Lower lobe of right lung (tissue), 2 donors: ENCODE results near the gene PCDHGB4. TPM values are rescaled to one million over a fixed set of nuclear protein-coding genes. Genes with fewer than 3 reads are reported as not detected.
"Not testable (repeated sequence)": the region's sequence is repeated elsewhere in the genome, so short reads cannot be mapped to it uniquely, and the experiment has no call there.

Experiments
- ATAC-seq, 2 donors: fragments of 200-7000 bp; cut with Tn5 transposase; one replicate each; pipeline ENCODE4 v1.9.1; 2020 to 2022; ENCODE audit warnings: mild to moderate bottlenecking in 2 of 2, moderate library complexity in 2 of 2
- DNase-seq: peaks from one replicate; pipeline ENCODE4 v3.0.0-alpha.2; 2020
- H3K27ac ChIP-seq: fragments of 200-600 bp; one replicate; pipeline ENCODE4 v1.8.0; 2022
- H3K27me3 ChIP-seq: fragments of 200-600 bp; one replicate; pipeline ENCODE4 v1.8.0; 2022; ENCODE audit warnings: low read depth
- H3K36me3 ChIP-seq: fragments of 200-600 bp; one replicate; pipeline ENCODE4 v1.8.0; 2022; ENCODE audit warnings: mild to moderate bottlenecking
- H3K4me1 ChIP-seq: fragments of 200-600 bp; one replicate; pipeline ENCODE4 v1.8.0; 2022
- H3K4me3 ChIP-seq: fragments of 200-600 bp; one replicate; pipeline ENCODE4 v1.8.0; 2022; ENCODE audit warnings: mild to moderate bottlenecking
- H3K9me3 ChIP-seq: fragments of 200-600 bp; one replicate; pipeline ENCODE4 v1.8.0; 2022
- CTCF ChIP-seq: fragments of 200-600 bp; IDR thresholded peaks from one replicate; pipeline ENCODE4 v1.8.0; 2022; ENCODE audit warnings: antibody characterized with exemption, mild to moderate bottlenecking
- intact Hi-C: fragments of 100-400 bp; cut with DNase I; formaldehyde crosslinking; loops from one replicate; pipeline ENCODE4 v1.11.0; 2022
- total RNA-seq: library from RNA; stranded (reverse); fragmentation: NEBNext Ultra II Directional; extraction: Animal tissue kit (Norgen Biotek cat#: 25700); gene quantifications from one replicate; pipeline ENCODE4 v1.2.1, GENCODE V29; 2021
- donor health status: DM: no; HTN: yes; CAD: no; lungs with severe emphysema.

Gene PCDHGB4
- total RNA-seq, 1 donor from 2014 or later = 5.3 TPM

- peaks cover 79% of the 10 kb centered on the region for H3K9me3 ChIP-seq
These were observed 5.8 kb downstream of the PCDHGB4 start for GRCh38 chr5:141393267-141393666.

DNA sequence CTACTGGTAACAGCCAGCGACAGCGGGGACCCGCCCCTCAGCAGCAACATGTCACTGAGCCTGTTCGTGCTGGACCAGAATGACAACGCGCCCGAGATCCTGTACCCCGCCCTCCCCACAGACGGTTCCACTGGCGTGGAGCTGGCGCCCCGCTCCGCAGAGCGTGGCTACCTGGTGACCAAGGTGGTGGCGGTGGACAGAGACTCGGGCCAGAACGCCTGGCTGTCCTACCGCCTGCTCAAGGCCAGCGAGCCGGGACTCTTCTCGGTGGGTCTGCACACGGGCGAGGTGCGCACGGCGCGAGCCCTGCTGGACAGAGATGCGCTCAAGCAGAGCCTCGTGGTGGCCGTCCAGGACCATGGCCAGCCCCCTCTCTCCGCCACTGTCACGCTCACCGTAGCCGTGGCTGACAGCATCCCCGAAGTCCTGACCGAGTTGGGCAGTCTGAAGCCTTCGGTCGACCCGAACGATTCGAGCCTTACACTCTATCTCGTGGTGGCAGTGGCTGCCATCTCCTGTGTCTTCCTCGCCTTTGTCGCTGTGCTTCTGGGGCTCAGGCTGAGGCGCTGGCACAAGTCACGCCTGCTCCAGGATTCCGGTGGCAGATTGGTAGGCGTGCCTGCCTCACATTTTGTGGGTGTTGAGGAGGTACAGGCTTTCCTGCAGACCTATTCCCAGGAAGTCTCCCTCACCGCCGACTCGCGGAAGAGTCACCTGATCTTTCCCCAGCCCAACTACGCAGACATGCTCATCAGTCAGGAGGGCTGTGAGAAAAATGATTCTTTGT, 7.1 kb downstream of the PCDHGB4 start:
- intact Hi-C loops, H3K27ac ChIP-seq, H3K36me3 ChIP-seq, DNase-seq, ATAC-seq, H3K4me1 ChIP-seq, H3K4me3 ChIP-seq: not testable (repeated sequence)
- Histone ChIP-seq H3K9me3 (peaks cover 77% of the 10 kb centered on the region), H3K27me3 (peaks cover 53% of the 10 kb centered on the region)

More at GRCh38 chr5:141393267-141393666, 5.8 kb downstream of the PCDHGB4 start:
- ATAC-seq = no peak
- Histone ChIP-seq H3K4me1 (no peaks in the 10 kb centered on the region), H3K4me3 (no peak overlapping the region), H3K27me3 (peaks cover 48% of the 10 kb centered on the region), H3K27ac (no peak overlapping the region), H3K36me3 (no peaks in the 10 kb centered on the region)
- intact Hi-C loops = no loop called here
- no peak for DNase-seq
- no peak for TF ChIP-seq CTCF

- H3K4me3 ChIP-seq = peak within 1 kb of the TSS; percentile 39
- peak; percentile 93 to 98 for ATAC-seq
- intact Hi-C loops, DNase-seq, H3K27ac ChIP-seq, H3K36me3 ChIP-seq, H3K4me1 ChIP-seq: not testable (repeated sequence)
- TF ChIP-seq CTCF = peak; percentile 60
- H3K9me3 ChIP-seq = peaks cover 68% of the 10 kb centered on the region
- peaks cover 47% of the 10 kb centered on the region for H3K27me3 ChIP-seq
These were observed 10.5 kb downstream of the PCDHGB4 start, which contains the start of gene PCDHGB5 for GRCh38 chr5:141397756-141398551. Gene PCDHGB5, plus strand, starts transcription at chr5:141397947. Its CDS starts 181 bp downstream, at chr5:141398128.

DNA sequence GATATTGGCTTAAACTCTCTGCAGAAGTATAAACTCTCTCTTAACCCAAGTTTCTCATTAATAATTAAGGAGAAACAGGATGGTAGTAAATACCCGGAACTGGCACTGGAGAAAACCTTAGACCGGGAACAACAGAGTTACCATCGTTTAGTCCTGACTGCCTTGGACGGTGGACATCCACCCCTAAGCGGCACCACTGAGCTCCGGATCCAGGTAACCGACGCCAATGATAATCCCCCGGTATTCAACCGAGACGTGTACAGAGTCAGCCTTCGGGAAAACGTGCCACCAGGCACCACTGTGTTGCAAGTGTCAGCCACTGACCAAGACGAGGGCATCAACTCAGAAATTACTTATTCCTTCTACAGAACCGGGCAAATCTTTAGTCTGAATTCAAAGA, 11.1 kb downstream of the PCDHGB4 start:
- Histone ChIP-seq H3K27me3 (peaks cover 45% of the 10 kb centered on the region), H3K9me3 (peaks cover 68% of the 10 kb centered on the region), H3K36me3 (no peaks in the 10 kb centered on the region), H3K4me1 (no peaks in the 10 kb centered on the region), H3K27ac (no peak overlapping the region), H3K4me3 (no peak overlapping the region)
- intact Hi-C loops = no loop called here
- ATAC-seq (no peak), DNase-seq (no peak)
- TF ChIP-seq CTCF = no peak

DNA sequence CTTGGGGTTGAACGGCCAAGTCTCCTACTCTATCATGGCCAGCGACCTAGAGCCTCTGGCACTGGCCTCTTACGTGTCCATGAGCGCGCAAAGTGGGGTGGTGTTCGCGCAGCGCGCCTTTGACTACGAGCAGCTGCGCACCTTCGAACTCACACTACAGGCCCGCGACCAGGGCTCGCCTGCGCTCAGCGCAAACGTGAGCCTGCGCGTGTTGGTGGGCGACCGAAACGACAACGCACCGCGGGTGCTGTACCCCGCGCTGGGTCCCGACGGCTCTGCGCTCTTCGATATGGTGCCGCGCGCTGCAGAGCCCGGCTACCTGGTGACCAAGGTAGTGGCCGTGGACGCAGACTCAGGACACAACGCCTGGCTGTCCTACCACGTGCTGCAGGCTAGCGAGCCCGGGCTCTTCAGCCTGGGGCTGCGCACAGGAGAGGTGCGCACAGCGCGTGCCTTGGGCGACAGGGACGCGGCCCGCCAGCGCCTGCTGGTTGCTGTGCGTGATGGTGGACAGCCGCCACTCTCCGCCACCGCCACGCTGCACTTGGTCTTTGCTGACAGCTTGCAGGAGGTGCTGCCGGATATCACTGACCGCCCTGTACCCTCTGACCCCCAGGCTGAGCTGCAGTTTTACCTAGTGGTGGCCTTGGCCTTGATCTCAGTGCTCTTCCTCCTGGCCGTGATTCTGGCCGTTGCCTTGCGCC, 12.2 kb downstream of the PCDHGB4 start:
- no peaks in the 10 kb centered on the region for H3K4me1 ChIP-seq
- DNase-seq = no peak
- intact Hi-C loops = no loop called here
- H3K4me3 ChIP-seq = no peak overlapping the region
- no peak for ATAC-seq
- H3K9me3 ChIP-seq = peaks cover 63% of the 10 kb centered on the region
- TF ChIP-seq CTCF = no peak
- H3K27me3 ChIP-seq = peaks cover 40% of the 10 kb centered on the region
- H3K27ac ChIP-seq = no peak overlapping the region
- H3K36me3 ChIP-seq = no peaks in the 10 kb centered on the region
